Erythroblast (primary cell): ENCODE measurements around the gene SPCS1.

Experiments
- GATA1 ChIP-seq: IDR thresholded peaks from 2 replicates; pipeline ENCODE4 v1.6.1; 2011; ENCODE audit warnings: low read depth, mild to moderate bottlenecking, control low read depth, low read length, moderate library complexity
- POLR2A ChIP-seq: IDR thresholded peaks from 2 replicates; pipeline ENCODE4 v1.6.1; 2011; ENCODE audit warnings: mild to moderate bottlenecking, low read length

DNA sequence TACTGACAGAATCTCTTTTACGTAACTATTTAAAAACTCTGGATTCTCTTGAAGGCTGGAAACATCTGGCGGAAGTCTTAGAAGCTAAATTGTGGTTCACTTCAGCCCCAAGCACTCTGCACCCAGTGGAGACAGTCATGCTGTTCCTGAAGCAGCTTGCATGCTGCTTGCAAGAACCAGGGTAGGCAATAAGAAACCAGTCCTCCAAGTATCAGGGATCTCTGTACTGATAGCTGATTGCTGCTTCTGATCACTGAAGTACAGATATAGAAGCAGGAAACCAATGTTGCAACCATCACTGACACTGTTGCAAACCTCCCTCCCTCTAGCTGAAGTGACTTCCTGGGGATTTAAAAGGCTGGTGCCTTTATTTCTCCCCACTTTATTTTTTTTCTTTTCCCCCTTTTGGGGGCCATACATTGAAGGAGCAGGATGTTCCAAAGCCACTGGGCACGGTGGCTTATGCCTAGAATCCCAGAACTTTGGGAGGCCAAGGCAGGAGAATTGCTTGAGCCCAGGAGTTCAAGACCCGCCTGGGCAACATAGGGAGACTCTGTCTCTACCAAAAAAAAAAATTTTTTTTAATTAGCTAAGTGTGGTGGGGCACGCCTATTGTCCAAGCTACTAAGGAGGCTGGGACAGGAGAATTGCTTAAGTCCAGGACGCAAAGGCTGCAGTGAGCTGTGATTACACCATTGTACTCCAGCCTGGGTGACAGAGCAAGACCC is 15.3 kb downstream of the SPCS1 start:
- TF ChIP-seq POLR2A, result no peak
- no peak for TF ChIP-seq GATA1
